Smooth muscle cell (in vitro differentiated cells): Measurements from ENCODE around the gene CALHM4. TPM values are rescaled to one million over a fixed set of nuclear protein-coding genes. Genes with fewer than 3 reads are reported as not detected.

Experiments used
- DNase-seq: peaks from one replicate; lab custom pipeline; 2025; ENCODE audit not compliant: unreplicated experiment; lab: John Stamatoyannopoulos, UW
- H2AFZ ChIP-seq: fragments of 200-600 bp; sonication (generic); 2 replicates; pipeline ENCODE4 v1.6.0; 2016; ENCODE audit warnings: antibody characterized with exemption, low read depth, mild to moderate bottlenecking
- H3F3A ChIP-seq: fragments of 200-600 bp; sonication (generic); 2 replicates; pipeline ENCODE4 v1.6.0; 2017; ENCODE audit warnings: antibody characterized with exemption, low read depth
- H3K27ac ChIP-seq: fragments of 200-600 bp; sonication (generic); 2 replicates; pipeline ENCODE4 v1.5.1; 2016; ENCODE audit warnings: low read depth, mild to moderate bottlenecking
- H3K27me3 ChIP-seq: fragments of 200-600 bp; sonication (generic); 2 replicates; pipeline ENCODE4 v1.6.1; 2016; ENCODE audit warnings: low read depth, mild to moderate bottlenecking
- H3K36me3 ChIP-seq: fragments of 200-600 bp; sonication (generic); 2 replicates; pipeline ENCODE4 v1.5.1; 2016; ENCODE audit warnings: low read depth
- H3K4me1 ChIP-seq: fragments of 200-600 bp; sonication (generic); 2 replicates; pipeline ENCODE4 v1.5.1; 2016; ENCODE audit warnings: low read depth
- H3K4me2 ChIP-seq: fragments of 200-600 bp; sonication (generic); 2 replicates; pipeline ENCODE4 v1.6.0; 2016; ENCODE audit warnings: mild to moderate bottlenecking
- H3K4me3 ChIP-seq: fragments of 200-600 bp; sonication (generic); 2 replicates; pipeline ENCODE4 v1.5.1; 2016; ENCODE audit warnings: mild to moderate bottlenecking
- H3K79me2 ChIP-seq: fragments of 200-600 bp; sonication (generic); 2 replicates; pipeline ENCODE4 v1.6.0; 2016; ENCODE audit warnings: low read depth, mild to moderate bottlenecking
- H3K9ac ChIP-seq: fragments of 200-600 bp; sonication (generic); 2 replicates; pipeline ENCODE4 v1.6.0; 2016; ENCODE audit warnings: low read depth
- H3K9me3 ChIP-seq: fragments of 200-600 bp; sonication (generic); replicated peaks from 2 replicates; pipeline ENCODE4 v1.5.1; 2016; ENCODE audit warnings: low read depth
- H4K20me1 ChIP-seq: fragments of 200-600 bp; sonication (generic); 2 replicates; pipeline ENCODE4 v1.6.0; 2016; ENCODE audit warnings: low read depth
- WGBS: methylation state at CpG from one replicate; pipeline ENCODE4 v1.1.7; 2016; ENCODE audit warnings: low lambda C conversion rate; 5-methylcytosine and 5-hydroxymethylcytosine counted together
- polyA plus RNA-seq: library from polyadenylated mRNA; unstranded; fragments of >200 nt; fragmentation: Nextera tagmentation; extraction: Ambion mirVana; gene quantifications from 2 replicates; pipeline ENCODE4 v1.2.1, GENCODE V29; 2016
- total RNA-seq: library from RNA; depleted of rRNA; stranded (reverse); fragments of >200 nt; gene quantifications from 2 replicates; pipeline ENCODE4 v1.2.3, GENCODE V29; 2014
- TF ChIP-seq, protein P1 (sequence below): fragments of 200-600 bp; sonication (generic); IDR thresholded peaks from 2 replicates; pipeline ENCODE4 v1.5.1; 2017; ENCODE audit warnings: borderline replicate concordance, mild to moderate bottlenecking, antibody characterized with exemption; ENCODE audit not compliant: insufficient read depth, poor library complexity, severe bottlenecking

The CALHM4 gene
- total and polyA plus RNA-seq, 2 experiments from 2014 or later, result not detected

DNA sequence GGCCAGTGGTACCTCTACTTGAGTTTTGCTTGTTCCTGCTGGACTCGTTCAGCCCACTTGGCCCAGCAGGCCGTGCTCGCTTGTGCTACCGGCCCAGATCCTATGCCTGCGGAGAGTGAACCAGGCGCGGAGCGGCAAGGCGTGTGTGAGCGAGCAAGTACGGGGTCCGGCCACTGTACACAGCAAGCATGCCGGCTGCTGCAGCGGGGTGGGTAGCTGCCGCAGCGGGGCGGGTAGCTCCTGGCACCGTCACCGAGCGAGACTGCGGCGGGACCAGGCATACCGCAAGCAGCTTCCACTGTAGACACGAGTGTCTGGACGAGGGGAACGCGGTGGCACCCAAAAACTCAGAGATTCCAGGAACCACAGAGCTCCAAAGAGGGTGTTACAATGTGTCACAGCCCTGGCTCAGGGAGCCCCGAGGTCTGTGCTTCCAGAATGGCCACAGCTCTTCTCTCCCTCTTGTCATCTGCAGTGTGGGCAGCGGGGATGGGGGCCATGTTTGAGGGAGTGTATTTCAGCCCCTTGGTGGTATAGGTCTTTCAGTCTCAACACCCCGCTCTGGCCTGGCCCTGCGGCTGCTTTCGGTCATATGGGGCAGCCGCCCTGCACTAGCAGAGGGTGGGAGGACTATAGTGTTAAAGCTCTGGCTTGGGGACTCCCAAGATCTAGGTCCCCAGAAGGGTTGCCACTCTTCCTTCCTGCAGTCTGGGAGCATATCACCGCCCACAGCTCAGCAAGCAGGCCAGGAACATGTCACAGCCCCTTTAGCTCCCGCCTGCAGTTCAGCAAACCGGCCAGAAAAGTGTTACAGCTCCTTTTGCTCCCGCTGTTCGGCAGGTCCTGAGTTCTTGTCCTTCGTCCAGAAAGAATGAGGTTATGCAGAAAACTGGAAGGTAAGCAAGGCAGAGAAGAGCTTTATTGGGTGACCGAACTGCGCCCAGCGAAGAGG is 11.6 kb downstream of the CALHM4 start:
- Histone ChIP-seq H3K27me3 (no peaks in the 10 kb centered on the region), H3F3A (peaks cover 5% of the 10 kb centered on the region), H3K9ac (no peak overlapping the region), H3K79me2 (peaks cover 5% of the 10 kb centered on the region), H3K4me1 (peaks cover 6% of the 10 kb centered on the region), H3K4me3 (no peak overlapping the region), H2AFZ (no peak overlapping the region), H4K20me1 (no peaks in the 10 kb centered on the region), H3K27ac (no peak overlapping the region), H3K36me3 (no peaks in the 10 kb centered on the region), H3K9me3 (no peaks in the 10 kb centered on the region), H3K4me2 (no peak overlapping the region)
- WGBS, result 92% methylated on average over 30 of the region's 42 CpGs
- DNase-seq, result no peak
- TF ChIP-seq, protein P1, sequence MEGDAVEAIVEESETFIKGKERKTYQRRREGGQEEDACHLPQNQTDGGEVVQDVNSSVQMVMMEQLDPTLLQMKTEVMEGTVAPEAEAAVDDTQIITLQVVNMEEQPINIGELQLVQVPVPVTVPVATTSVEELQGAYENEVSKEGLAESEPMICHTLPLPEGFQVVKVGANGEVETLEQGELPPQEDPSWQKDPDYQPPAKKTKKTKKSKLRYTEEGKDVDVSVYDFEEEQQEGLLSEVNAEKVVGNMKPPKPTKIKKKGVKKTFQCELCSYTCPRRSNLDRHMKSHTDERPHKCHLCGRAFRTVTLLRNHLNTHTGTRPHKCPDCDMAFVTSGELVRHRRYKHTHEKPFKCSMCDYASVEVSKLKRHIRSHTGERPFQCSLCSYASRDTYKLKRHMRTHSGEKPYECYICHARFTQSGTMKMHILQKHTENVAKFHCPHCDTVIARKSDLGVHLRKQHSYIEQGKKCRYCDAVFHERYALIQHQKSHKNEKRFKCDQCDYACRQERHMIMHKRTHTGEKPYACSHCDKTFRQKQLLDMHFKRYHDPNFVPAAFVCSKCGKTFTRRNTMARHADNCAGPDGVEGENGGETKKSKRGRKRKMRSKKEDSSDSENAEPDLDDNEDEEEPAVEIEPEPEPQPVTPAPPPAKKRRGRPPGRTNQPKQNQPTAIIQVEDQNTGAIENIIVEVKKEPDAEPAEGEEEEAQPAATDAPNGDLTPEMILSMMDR, result no peak

DNA sequence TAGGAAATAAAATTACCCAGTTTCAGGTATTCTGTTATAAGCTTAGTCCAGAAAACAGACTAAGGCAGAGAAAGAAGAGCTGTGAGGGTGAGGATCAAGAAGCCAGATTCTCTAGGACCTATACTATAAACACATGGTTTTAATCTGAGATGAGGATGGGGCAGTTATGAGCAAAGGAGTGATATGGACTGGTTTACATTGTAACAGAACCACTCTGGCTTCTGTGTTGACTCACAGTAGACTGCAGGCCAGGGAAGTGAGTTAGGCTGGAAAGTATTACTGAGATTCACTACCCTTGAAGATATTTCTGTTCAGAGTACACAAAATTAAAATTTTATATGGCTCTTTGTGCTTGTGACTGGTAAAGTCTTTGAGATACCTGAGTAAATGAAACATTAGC is 14.6 kb downstream of the CALHM4 start:
- Histone ChIP-seq H3K79me2 (peaks cover 25% of the 10 kb centered on the region), H3K4me3 (no peak overlapping the region), H3K9ac (peak overlapping the region; percentile 7), H3K4me2 (peak overlapping the region; percentile 41), H3F3A (peaks cover 5% of the 10 kb centered on the region), H3K36me3 (no peaks in the 10 kb centered on the region), H3K27me3 (no peaks in the 10 kb centered on the region), H3K9me3 (no peaks in the 10 kb centered on the region), H4K20me1 (peaks cover 8% of the 10 kb centered on the region), H3K4me1 (peaks cover 20% of the 10 kb centered on the region), H3K27ac (peak overlapping the region; percentile 69), H2AFZ (no peak overlapping the region)
- TF ChIP-seq, protein P1, result no peak
- no peak for DNase-seq

GRCh38 chr6:116568821-116569755 is 15.5 kb downstream of the CALHM4 start:
- Histone ChIP-seq H3K27ac (peak overlapping the region; percentile 69), H2AFZ (no peak overlapping the region), H3K4me1 (peaks cover 22% of the 10 kb centered on the region), H3K27me3 (no peaks in the 10 kb centered on the region), H3K9me3 (no peaks in the 10 kb centered on the region), H3K4me2 (peak overlapping the region; percentile 41), H4K20me1 (peaks cover 17% of the 10 kb centered on the region), H3K4me3 (no peak overlapping the region), H3K9ac (peak overlapping the region; percentile 7), H3K79me2 (peaks cover 34% of the 10 kb centered on the region), H3K36me3 (no peaks in the 10 kb centered on the region), H3F3A (peaks cover 5% of the 10 kb centered on the region)
- DNase-seq, result no peak
- TF ChIP-seq, protein P1, result no peak
- 80% methylated on average over 7 of the region's 7 CpGs for WGBS
